CD14-positive monocyte (primary cell): ENCODE measurements around the gene DNAH10. TPM values are rescaled to one million over a fixed set of nuclear protein-coding genes. Genes with fewer than 3 reads are reported as not detected.

ENCODE experiments used
- DNase-seq, 3 donors: peaks; one replicate each; pipeline ENCODE4 v3.0.0-alpha.2; 2011 to 2022
- H2AFZ ChIP-seq: 2 replicates; pipeline ENCODE4 v1.6.0; 2012; ENCODE audit warnings: mild to moderate bottlenecking, low read depth, low read length, inconsistent platforms; ENCODE audit not compliant: insufficient read depth, poor library complexity, severe bottlenecking
- H3K27ac ChIP-seq, 2 donors: 1 replicate in 1 of 2; 2 replicates in 1 of 2; pipeline ENCODE4 v1.5.1; 2012 to 2013; ENCODE audit warnings: low read length in 2 of 2, control low read depth in 1 of 2, inconsistent platforms in 1 of 2, low read depth in 1 of 2, mild to moderate bottlenecking in 1 of 2
- H3K27me3 ChIP-seq, 2 donors: one replicate each; pipeline versions ENCODE4 v1.6.0 to v1.6.1; 2011 to 2013; ENCODE audit warnings: low read length in 2 of 2; ENCODE audit not compliant: control insufficient read depth in 2 of 2, insufficient read depth in 2 of 2
- H3K36me3 ChIP-seq, 2 donors: replicated peaks in 1 of 2; 1 replicate in 1 of 2; 2 replicates in 1 of 2; pipeline versions ENCODE4 v1.5.1 to v1.6.1; 2012 to 2013; ENCODE audit warnings: low read length in 2 of 2, control low read depth in 1 of 2, inconsistent platforms in 1 of 2, mild to moderate bottlenecking in 1 of 2; ENCODE audit not compliant: insufficient read depth in 2 of 2, control insufficient read depth in 1 of 2
- H3K4me1 ChIP-seq, 2 donors: 1 replicate in 1 of 2; 2 replicates in 1 of 2; pipeline versions ENCODE4 v1.5.1 to v1.6.1; 2012 to 2013; ENCODE audit warnings: low read length in 2 of 2, control low read depth in 1 of 2, inconsistent platforms in 1 of 2, mild to moderate bottlenecking in 1 of 2, moderate library complexity in 1 of 2; ENCODE audit not compliant: insufficient read depth in 2 of 2, control insufficient read depth in 1 of 2
- H3K4me2 ChIP-seq: replicated peaks from 2 replicates; pipeline ENCODE3; 2012; ENCODE audit warnings: low read length, moderate library complexity, mild to moderate bottlenecking; ENCODE audit not compliant: poor library complexity, severe bottlenecking; ENCODE audit errors: extremely low read depth
- H3K4me3 ChIP-seq, 3 experiments: fragments of 200-600 bp in 1 of 3; sonication (generic) in 1 of 3; replicated peaks in 1 of 3; 1 replicate in 2 of 3; 2 replicates in 1 of 3; pipeline ENCODE4 v1.5.1; 2011 to 2013; ENCODE audit warnings: low read length in 3 of 3, mild to moderate bottlenecking in 3 of 3, control low read depth in 2 of 3, low read depth in 2 of 3, inconsistent platforms in 1 of 3, moderate library complexity in 1 of 3
- H3K79me2 ChIP-seq: 2 replicates; pipeline ENCODE4 v1.6.0; 2012; ENCODE audit warnings: mild to moderate bottlenecking, control low read depth, inconsistent platforms, low read length, moderate library complexity; ENCODE audit not compliant: insufficient read depth
- H3K9ac ChIP-seq: 2 replicates; pipeline ENCODE4 v1.6.0; 2017; ENCODE audit warnings: low read length, mild to moderate bottlenecking; ENCODE audit not compliant: insufficient read depth, poor library complexity, severe bottlenecking
- H3K9me3 ChIP-seq, 2 donors: replicated peaks in 1 of 2; 1 replicate in 1 of 2; 2 replicates in 1 of 2; pipeline versions ENCODE4 v1.5.1 to v1.6.1; 2012 to 2013; ENCODE audit warnings: low read length in 2 of 2, control low read depth in 1 of 2; ENCODE audit not compliant: control insufficient read depth in 1 of 2, insufficient read depth in 1 of 2
- H4K20me1 ChIP-seq: 2 replicates; pipeline ENCODE4 v1.6.0; 2012; ENCODE audit warnings: mild to moderate bottlenecking, low read length, control low read depth, moderate library complexity; ENCODE audit not compliant: insufficient read depth
- H3K27ac Mint-ChIP-seq, 7 donors: one replicate each; pipeline ENCODE4 v1.8.0; 2020; ENCODE audit warnings: mild to moderate bottlenecking in 7 of 7, mixed read lengths in 7 of 7, moderate library complexity in 6 of 7, inconsistent platforms in 2 of 7
- H3K27me3 Mint-ChIP-seq, 3 donors: one replicate each; pipeline ENCODE4 v1.8.0; 2021 to 2022; ENCODE audit warnings: low read depth in 3 of 3, mild to moderate bottlenecking in 3 of 3, mixed read lengths in 3 of 3, moderate library complexity in 3 of 3, inconsistent platforms in 1 of 3
- H3K36me3 Mint-ChIP-seq, 2 donors: one replicate each; pipeline ENCODE4 v1.8.0; 2020; ENCODE audit warnings: mixed read lengths in 2 of 2, inconsistent platforms in 1 of 2, mild to moderate bottlenecking in 1 of 2
- H3K4me1 Mint-ChIP-seq: one replicate; pipeline ENCODE4 v1.8.0; 2020; ENCODE audit warnings: mild to moderate bottlenecking, mixed read lengths
- H3K4me3 Mint-ChIP-seq, 2 donors: one replicate each; pipeline ENCODE4 v1.8.0; 2020; ENCODE audit warnings: mild to moderate bottlenecking in 2 of 2, mixed read lengths in 2 of 2, moderate library complexity in 1 of 2
- H3K9me3 Mint-ChIP-seq, 7 donors: one replicate each; pipeline ENCODE4 v1.8.0; 2020 to 2022; ENCODE audit warnings: mixed read lengths in 7 of 7, mild to moderate bottlenecking in 6 of 7, moderate library complexity in 6 of 7, inconsistent platforms in 2 of 7
- WGBS: methylation state at CpG from one replicate; pipeline ENCODE4 v1.1.5; 2013; ENCODE audit warnings: missing lambda C conversion rate; ENCODE audit not compliant: insufficient coverage; 5-methylcytosine and 5-hydroxymethylcytosine counted together
- intact Hi-C, 2 donors: fragments of 100-400 bp; cut with micrococcal nuclease; formaldehyde crosslinking; loops; one replicate each; pipeline versions ENCODE4 v1.15.0 to v1.15.1; 2023
- polyA plus RNA-seq, 3 donors: library from polyadenylated mRNA; depleted of rRNA in 1 of 3; unstranded in 2 of 3; stranded (reverse) in 1 of 3; fragments of 300-500 nt in 2 of 3; fragments of >200 nt in 1 of 3; fragmentation: Illumina TruSeq in 2 of 3; gene quantifications; 1 replicate in 2 of 3; 2 replicates in 1 of 3; pipeline ENCODE4 v1.2.3, GENCODE V29; 2012 to 2021
- TF ChIP-seq, protein P1 (sequence below): fragments of 200-600 bp; IDR thresholded peaks from one replicate; pipeline ENCODE4 v1.8.0; 2022; ENCODE audit warnings: antibody characterized with exemption, mild to moderate bottlenecking

The DNAH10 gene
- polyA plus RNA-seq, 3 donors: not detected

DNA sequence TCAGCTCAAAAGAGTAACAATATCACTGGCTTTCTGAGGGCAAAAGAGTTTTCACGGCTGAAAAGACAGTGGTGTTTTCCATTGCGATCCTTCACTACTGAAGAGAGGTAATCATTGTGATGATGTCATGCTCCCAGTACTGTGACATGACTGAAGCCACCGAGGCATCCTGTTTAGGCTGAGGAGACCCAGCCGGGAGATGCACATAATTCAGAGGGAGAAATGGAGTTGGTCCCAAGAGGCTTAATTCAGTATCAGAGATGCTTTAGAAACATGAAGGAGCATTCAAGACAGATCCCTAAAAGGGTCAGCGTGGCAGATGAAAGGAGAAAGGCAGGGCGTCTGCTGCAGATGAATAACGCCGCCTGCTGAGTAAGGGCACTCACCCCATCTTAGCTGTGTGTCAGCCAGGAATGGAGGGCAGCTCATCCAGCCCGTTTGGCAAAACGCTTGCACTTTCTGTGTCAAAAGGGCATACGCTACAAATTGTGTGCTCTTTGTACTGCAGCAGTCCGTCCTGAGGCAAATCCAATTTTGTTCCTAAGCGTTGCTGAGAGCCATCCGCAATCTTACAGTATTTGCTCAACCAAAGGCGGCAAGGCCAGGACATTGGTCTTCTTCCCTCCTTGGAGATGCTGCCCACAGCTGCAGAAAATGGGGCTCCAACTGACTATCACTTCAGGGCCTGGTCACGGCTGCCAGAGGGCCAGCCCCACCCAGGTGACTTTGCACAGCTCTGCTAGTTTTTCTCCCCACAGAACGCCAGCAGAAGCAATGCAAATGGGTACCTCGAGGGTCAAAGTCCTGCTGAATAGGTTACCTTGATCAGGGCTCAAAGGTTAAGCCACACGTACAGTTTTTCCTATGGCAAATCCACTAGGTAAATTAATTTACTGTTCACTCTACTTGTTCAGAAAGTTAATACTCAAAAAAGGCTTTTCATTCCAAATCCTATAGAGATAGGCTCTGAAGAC is 187.0 kb downstream of the DNAH10 start:
- Histone ChIP-seq H3K27me3 (no peaks in the 10 kb centered on the region), H3K4me1 (no peaks in the 10 kb centered on the region), H3K36me3 (no peaks in the 10 kb centered on the region), H3K4me3 (no peak overlapping the region), H3K79me2 (no peaks in the 10 kb centered on the region), H3K9ac (no peak overlapping the region), H3K9me3 (no peaks in the 10 kb centered on the region), H4K20me1 (no peaks in the 10 kb centered on the region), H2AFZ (no peak overlapping the region), H3K4me2 (no peak overlapping the region), H3K27ac (no peak overlapping the region)
- no peak for DNase-seq
- Mint-ChIP-seq H3K36me3 (peaks cover 0 to 6% of the 10 kb centered on the region in 2 donors), H3K27ac (no peak overlapping the region), H3K27me3 (peaks cover 0 to 2% (median 0%) of the 10 kb centered on the region in 3 donors), H3K4me1 (peaks cover 2% of the 10 kb centered on the region), H3K9me3 (peaks cover 0 to 2% (median 0%) of the 10 kb centered on the region in 7 donors), H3K4me3 (no peak overlapping the region)
- TF ChIP-seq, protein P1, sequence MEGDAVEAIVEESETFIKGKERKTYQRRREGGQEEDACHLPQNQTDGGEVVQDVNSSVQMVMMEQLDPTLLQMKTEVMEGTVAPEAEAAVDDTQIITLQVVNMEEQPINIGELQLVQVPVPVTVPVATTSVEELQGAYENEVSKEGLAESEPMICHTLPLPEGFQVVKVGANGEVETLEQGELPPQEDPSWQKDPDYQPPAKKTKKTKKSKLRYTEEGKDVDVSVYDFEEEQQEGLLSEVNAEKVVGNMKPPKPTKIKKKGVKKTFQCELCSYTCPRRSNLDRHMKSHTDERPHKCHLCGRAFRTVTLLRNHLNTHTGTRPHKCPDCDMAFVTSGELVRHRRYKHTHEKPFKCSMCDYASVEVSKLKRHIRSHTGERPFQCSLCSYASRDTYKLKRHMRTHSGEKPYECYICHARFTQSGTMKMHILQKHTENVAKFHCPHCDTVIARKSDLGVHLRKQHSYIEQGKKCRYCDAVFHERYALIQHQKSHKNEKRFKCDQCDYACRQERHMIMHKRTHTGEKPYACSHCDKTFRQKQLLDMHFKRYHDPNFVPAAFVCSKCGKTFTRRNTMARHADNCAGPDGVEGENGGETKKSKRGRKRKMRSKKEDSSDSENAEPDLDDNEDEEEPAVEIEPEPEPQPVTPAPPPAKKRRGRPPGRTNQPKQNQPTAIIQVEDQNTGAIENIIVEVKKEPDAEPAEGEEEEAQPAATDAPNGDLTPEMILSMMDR: no peak
- intact Hi-C loops: no loop called here
- 92% methylated on average over 17 of the region's 19 CpGs for WGBS

DNA sequence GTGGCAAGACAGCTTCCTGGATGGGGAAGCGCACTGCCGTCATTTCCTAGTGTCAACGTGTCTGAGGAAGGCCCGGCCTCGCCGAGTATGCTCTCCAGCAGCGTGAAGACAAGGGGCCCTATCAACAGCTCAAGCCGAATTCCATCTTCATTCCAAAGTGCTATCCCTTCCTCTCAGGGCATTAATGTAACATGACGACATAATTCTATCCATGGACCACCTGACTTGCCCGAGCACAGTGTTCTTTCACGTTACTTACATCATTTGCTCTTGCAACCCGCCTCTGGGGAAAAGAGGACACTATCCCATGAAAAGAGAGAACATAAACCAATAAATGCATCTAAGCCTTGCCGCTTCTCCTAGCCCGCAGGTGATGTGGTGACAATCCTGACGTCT is 187.7 kb downstream of the DNAH10 start:
- H3K27ac Mint-ChIP-seq: no peak overlapping the region
- intact Hi-C loops: no loop called here
- WGBS: 91% methylated on average over 12 of the region's 15 CpGs

More for the DNA sequence above, 187.7 kb downstream of the DNAH10 start:
- Histone ChIP-seq H3K4me3 (no peak overlapping the region), H3K27ac (no peak overlapping the region), H4K20me1 (no peaks in the 10 kb centered on the region), H3K27me3 (no peaks in the 10 kb centered on the region), H3K4me1 (no peaks in the 10 kb centered on the region), H3K9me3 (no peaks in the 10 kb centered on the region), H3K4me2 (no peak overlapping the region), H3K9ac (no peak overlapping the region), H3K79me2 (no peaks in the 10 kb centered on the region), H2AFZ (no peak overlapping the region), H3K36me3 (no peaks in the 10 kb centered on the region)
- no peak for DNase-seq
- Mint-ChIP-seq H3K27me3 (no peaks in the 10 kb centered on the region), H3K4me3 (no peak overlapping the region), H3K36me3 (peaks cover 0 to 3% of the 10 kb centered on the region in 2 donors), H3K4me1 (no peaks in the 10 kb centered on the region), H3K9me3 (peaks cover 0 to 2% (median 0%) of the 10 kb centered on the region in 7 donors)
- TF ChIP-seq, protein P1: no peak
